HEK293 (cell line): ENCODE data around the gene UQCC2.

Experiments
- BCL11A ChIP-seq: fragments of 450-650 bp; formaldehyde crosslinking; IDR thresholded peaks from 2 replicates; pipeline ENCODE4 v1.5.1; 2016; ENCODE audit warnings: low read depth, missing biosample characterization, missing genetic modification characterization
- EGR2 ChIP-seq: fragments of 450-650 bp; formaldehyde crosslinking; IDR thresholded peaks from 2 replicates; pipeline ENCODE4 v1.5.1; 2016; ENCODE audit warnings: low read depth, missing biosample characterization, missing genetic modification characterization
- GLIS1 ChIP-seq: fragments of 450-650 bp; formaldehyde crosslinking; IDR thresholded peaks from 2 replicates; pipeline ENCODE4 v1.5.1; 2016; ENCODE audit warnings: missing biosample characterization, missing genetic modification characterization
- KLF16 ChIP-seq: fragments of 450-650 bp; formaldehyde crosslinking; IDR thresholded peaks from 2 replicates; pipeline ENCODE4 v1.5.1; 2017; ENCODE audit warnings: missing biosample characterization, missing genetic modification characterization
- KLF8 ChIP-seq: fragments of 450-650 bp; formaldehyde crosslinking; IDR thresholded peaks from 2 replicates; pipeline ENCODE4 v1.5.1; 2016; ENCODE audit warnings: missing biosample characterization, missing genetic modification characterization
- PRDM2 ChIP-seq: fragments of 450-650 bp; formaldehyde crosslinking; IDR thresholded peaks from 2 replicates; pipeline ENCODE4 v1.5.1; 2016; ENCODE audit warnings: missing biosample characterization, missing genetic modification characterization, borderline replicate concordance
- SETDB1 ChIP-seq: IDR thresholded peaks from one replicate; pipeline ENCODE4 v1.6.1; 2017; ENCODE audit warnings: mild to moderate bottlenecking, low read length, moderate library complexity, mixed read lengths; ENCODE audit not compliant: insufficient read length
- ZBTB21 ChIP-seq: fragments of 450-650 bp; formaldehyde crosslinking; IDR thresholded peaks from 2 replicates; pipeline ENCODE4 v1.5.1; 2017; ENCODE audit warnings: missing biosample characterization, missing genetic modification characterization
- ZFHX2 ChIP-seq: fragments of 450-650 bp; formaldehyde crosslinking; conservative IDR thresholded peaks from 2 replicates; pipeline ENCODE4 v1.5.1; 2016; ENCODE audit warnings: missing biosample characterization, missing genetic modification characterization
- ZNF10 ChIP-seq: fragments of 450-650 bp; formaldehyde crosslinking; IDR thresholded peaks from 2 replicates; pipeline ENCODE4 v1.5.1; 2017; ENCODE audit warnings: missing biosample characterization, missing genetic modification characterization
- ZNF169 ChIP-seq: fragments of 450-650 bp; formaldehyde crosslinking; IDR thresholded peaks from 2 replicates; pipeline ENCODE4 v1.5.1; 2016; ENCODE audit warnings: missing biosample characterization, missing genetic modification characterization
- ZNF175 ChIP-seq: fragments of 450-650 bp; formaldehyde crosslinking; IDR thresholded peaks from 2 replicates; pipeline ENCODE4 v1.5.1; 2016; ENCODE audit warnings: missing biosample characterization, missing genetic modification characterization
- ZNF18 ChIP-seq: fragments of 450-650 bp; formaldehyde crosslinking; IDR thresholded peaks from 2 replicates; pipeline ENCODE4 v1.5.1; 2016; ENCODE audit warnings: missing biosample characterization, missing genetic modification characterization
- ZNF221 ChIP-seq: fragments of 450-650 bp; formaldehyde crosslinking; IDR thresholded peaks from 2 replicates; pipeline ENCODE4 v1.5.1; 2017; ENCODE audit warnings: missing biosample characterization, missing genetic modification characterization, borderline replicate concordance
- ZNF24 ChIP-seq: fragments of 450-650 bp; formaldehyde crosslinking; IDR thresholded peaks from 2 replicates; pipeline ENCODE4 v1.5.1; 2016; ENCODE audit warnings: missing biosample characterization, missing genetic modification characterization
- ZNF26 ChIP-seq: fragments of 450-650 bp; formaldehyde crosslinking; IDR thresholded peaks from 2 replicates; pipeline ENCODE4 v1.5.1; 2016; ENCODE audit warnings: missing biosample characterization, missing genetic modification characterization
- ZNF266 ChIP-seq: fragments of 450-650 bp; formaldehyde crosslinking; IDR thresholded peaks from 2 replicates; pipeline ENCODE4 v1.5.1; 2016; ENCODE audit warnings: missing biosample characterization, missing genetic modification characterization, low read depth
- ZNF302 ChIP-seq: fragments of 450-650 bp; formaldehyde crosslinking; IDR thresholded peaks from 2 replicates; pipeline ENCODE4 v1.5.1; 2016; ENCODE audit warnings: missing biosample characterization, missing genetic modification characterization, low read depth
- ZNF350 ChIP-seq: fragments of 450-650 bp; formaldehyde crosslinking; IDR thresholded peaks from 2 replicates; pipeline ENCODE4 v1.5.0; 2017; ENCODE audit warnings: missing biosample characterization, mild to moderate bottlenecking, missing genetic modification characterization
- ZNF366 ChIP-seq: fragments of 450-650 bp; formaldehyde crosslinking; conservative IDR thresholded peaks from 2 replicates; pipeline ENCODE4 v1.5.1; 2016; ENCODE audit warnings: missing biosample characterization, missing genetic modification characterization
- ZNF561 ChIP-seq: fragments of 450-650 bp; IDR thresholded peaks from 2 replicates; pipeline ENCODE4 v1.5.1; 2018; ENCODE audit warnings: missing biosample characterization, missing genetic modification characterization, borderline replicate concordance
- ZNF639 ChIP-seq: fragments of 450-650 bp; formaldehyde crosslinking; IDR thresholded peaks from 2 replicates; pipeline ENCODE4 v1.5.1; 2016; ENCODE audit warnings: missing biosample characterization, missing genetic modification characterization
- ZNF654 ChIP-seq: fragments of 450-650 bp; formaldehyde crosslinking; IDR thresholded peaks from 2 replicates; pipeline ENCODE4 v1.5.1; 2016; ENCODE audit warnings: low read depth, missing biosample characterization, missing genetic modification characterization
- ZNF660 ChIP-seq: fragments of 450-650 bp; IDR thresholded peaks from 2 replicates; pipeline ENCODE4 v1.5.1; 2018; ENCODE audit warnings: missing biosample characterization, mild to moderate bottlenecking, missing genetic modification characterization
- ZNF776 ChIP-seq: fragments of 450-650 bp; formaldehyde crosslinking; IDR thresholded peaks from 2 replicates; pipeline ENCODE4 v1.5.0; 2017; ENCODE audit warnings: missing biosample characterization, missing genetic modification characterization, borderline replicate concordance
- ZNF777 ChIP-seq: fragments of 450-650 bp; formaldehyde crosslinking; IDR thresholded peaks from 2 replicates; pipeline ENCODE4 v1.5.1; 2017; ENCODE audit warnings: missing biosample characterization, missing genetic modification characterization, borderline replicate concordance
- ZNF792 ChIP-seq: fragments of 450-650 bp; formaldehyde crosslinking; IDR thresholded peaks from 2 replicates; pipeline ENCODE4 v1.5.1; 2016; ENCODE audit warnings: missing biosample characterization, missing genetic modification characterization
- ZSCAN4 ChIP-seq: fragments of 450-650 bp; formaldehyde crosslinking; IDR thresholded peaks from 2 replicates; pipeline ENCODE4 v1.5.1; 2017; ENCODE audit warnings: missing biosample characterization, missing genetic modification characterization

The UQCC2 gene

GRCh38 chr6:33744001-33744848 is 32.7 kb upstream of the UQCC2 start (continued):
- peak; percentile 78; the same call in 1 of the 2 replicates for TF ChIP-seq ZNF24 (tag by site-specific recombination)
- TF ChIP-seq ZNF175 (tag by site-specific recombination), result no peak
- TF ChIP-seq ZNF169 (tag by site-specific recombination), result 0 out of 2 replicates have a peak, but pooled peaks have one; percentile 36
- TF ChIP-seq ZNF266, result no peak
- no peak for TF ChIP-seq ZNF792 (tag by site-specific recombination)
- no peak for TF ChIP-seq ZNF26 (tag by site-specific recombination)
- TF ChIP-seq ZNF302, result no peak
- no peak for TF ChIP-seq SETDB1
- TF ChIP-seq ZNF660 (tag by site-specific recombination), result peak; percentile 43; the same call in 1 of the 2 replicates
- peak; percentile 97 for TF ChIP-seq ZFHX2 (tag by site-specific recombination)
- TF ChIP-seq BCL11A (tag by site-specific recombination), result peak; percentile 47; the same call in 1 of the 2 replicates
- TF ChIP-seq ZNF776 (tag by site-specific recombination), result no peak
- peak; percentile 88 for TF ChIP-seq EGR2 (tag by site-specific recombination)
- TF ChIP-seq ZNF561, result no peak
- peak; percentile 55 for TF ChIP-seq ZNF777 (tag by site-specific recombination)
- 0 out of 2 replicates have a peak, but pooled peaks have one; percentile 19 for TF ChIP-seq ZNF366 (tag by site-specific recombination)
- TF ChIP-seq ZNF350, result no peak
- TF ChIP-seq ZSCAN4, result peak; percentile 92
- peak; percentile 72 for TF ChIP-seq KLF8 (tag by site-specific recombination)
- TF ChIP-seq ZNF10 (tag by site-specific recombination), result peak; percentile 24; the same call in 1 of the 2 replicates
- no peak for TF ChIP-seq KLF16
- peak; percentile 71 for TF ChIP-seq ZNF639 (tag by site-specific recombination)
- TF ChIP-seq GLIS1 (tag by site-specific recombination), result peak; percentile 37
- no peak for TF ChIP-seq PRDM2
- TF ChIP-seq ZBTB21, result 0 out of 2 replicates have a peak, but pooled peaks have one; percentile 16
- peak; percentile 94 for TF ChIP-seq ZNF654
- 0 out of 2 replicates have a peak, but pooled peaks have one; percentile 56 for TF ChIP-seq ZNF221
- peak; percentile 85 for TF ChIP-seq ZNF18 (tag by site-specific recombination)
